Stimulated activated CD4-positive, alpha-beta T cell treated with anti-CD3 and anti-CD28 coated beads, TNF-alpha, amount 100 ng/mL, for 24 hours (primary cell): ENCODE data around the gene DYNLRB2.

Experiments
- DNase-seq, 3 experiments: peaks; one replicate each; pipeline ENCODE4 v3.0.0-alpha.2; 2020; ENCODE audit warnings: low read depth in 3 of 3

DYNLRB2 gene

DNA sequence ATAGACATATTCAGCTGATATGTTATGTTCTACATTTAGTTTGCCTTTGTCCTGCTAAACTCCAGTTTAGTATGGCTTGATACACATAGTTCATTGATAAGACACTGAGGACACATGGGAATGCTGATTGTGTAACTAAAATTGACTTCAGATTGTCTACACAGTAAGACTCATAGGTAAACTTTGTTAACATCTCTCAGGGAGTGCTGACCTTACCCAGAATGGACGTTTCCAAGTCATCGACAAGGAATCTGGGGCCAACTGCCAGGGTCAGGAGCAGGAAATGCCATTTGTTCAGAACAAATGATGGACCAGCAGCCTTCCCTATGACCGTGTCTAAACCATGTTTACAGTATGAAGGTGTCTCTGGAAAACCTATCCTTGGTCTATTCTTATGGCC, 58.7 kb downstream of the DYNLRB2 start:
- no peak for DNase-seq
